GM12878 (cell line): Measurements from ENCODE around the gene CRBN. TPM values are rescaled to one million over a fixed set of nuclear protein-coding genes. Genes with fewer than 3 reads are reported as not detected.

Source experiments
- ATAC-seq: fragments of 200-7000 bp; cut with Tn5 transposase; 3 replicates; pipeline ENCODE4 v1.9.1; 2020; ENCODE audit warnings: mild to moderate bottlenecking, moderate library complexity
- BruUV-seq: library from RNA; stranded (reverse); fragments of 400-500 nt; replicated peaks from 2 replicates; lab custom pipeline; 2021; lab: Mats Ljungman, UMichigan
- CTCF ChIA-PET: fragments of 300-600 bp; sonication (Branson Sonifier 250); formaldehyde crosslinking; extraction: SDS; loops from one replicate; lab custom pipeline; 2021; ENCODE audit warnings: inconsistent platforms; lab: Yijun Ruan, JAX
- POLR2A ChIA-PET: fragments of 350-600 bp; formaldehyde crosslinking; extraction: SDS; loops from one replicate; lab custom pipeline; 2021; ENCODE audit warnings: inconsistent platforms; lab: Charles Lee
- RAD21 ChIA-PET: fragments of 300-600 bp; sonication (Branson Sonifier 250); formaldehyde crosslinking; loops from one replicate; lab custom pipeline; 2023; ENCODE audit warnings: antibody characterized with exemption; ENCODE audit not compliant: unreplicated experiment; lab: Charles Lee
- SMC1A ChIA-PET: fragments of 300-600 bp; sonication (Branson Sonifier 250); formaldehyde crosslinking; loops from one replicate; lab custom pipeline; 2023; ENCODE audit not compliant: unreplicated experiment, uncharacterized antibody; lab: Charles Lee
- DNase-seq: peaks from one replicate; pipeline ENCODE4 v3.0.0-alpha.2; 2011; ENCODE audit warnings: low read depth, low spot score
- FAIRE-seq: peaks from 3 replicates; lab custom pipeline; 2011; peaks lifted over from hg19 to GRCh38; lab: Jason Lieb, UNC
- H2AFZ ChIP-seq: 2 replicates; pipeline ENCODE4 v1.6.0; 2011; ENCODE audit warnings: low read depth, low read length, control low read depth; ENCODE audit not compliant: control insufficient read depth
- H3K27ac ChIP-seq: 2 replicates; pipeline ENCODE4 v1.5.1; 2011; ENCODE audit warnings: control low read depth; ENCODE audit not compliant: control insufficient read depth, insufficient read depth
- H3K27me3 ChIP-seq, 2 experiments: replicated peaks in 1 of 2; 2 replicates each; pipeline versions ENCODE4 v1.6.0 to v1.6.1; 2011; ENCODE audit warnings: low read length in 1 of 2; ENCODE audit not compliant: control insufficient read depth in 2 of 2, insufficient read depth in 2 of 2
- H3K36me3 ChIP-seq, 2 experiments: 2 replicates each; pipeline ENCODE4 v1.5.1; 2011; ENCODE audit warnings: low read length in 1 of 2; ENCODE audit not compliant: control insufficient read depth in 2 of 2, insufficient read depth in 2 of 2
- H3K4me1 ChIP-seq: 2 replicates; pipeline ENCODE4 v1.6.1; 2011; ENCODE audit warnings: mild to moderate bottlenecking, low read length, moderate library complexity, mixed read lengths; ENCODE audit not compliant: control insufficient read depth, insufficient read depth
- H3K4me2 ChIP-seq: 2 replicates; pipeline ENCODE4 v1.6.0; 2011; ENCODE audit warnings: control low read depth; ENCODE audit not compliant: control insufficient read depth, insufficient read depth
- H3K4me3 ChIP-seq: fragments of 200-600 bp; sonication (generic); 2 replicates; pipeline ENCODE4 v1.5.1; 2016
- H3K79me2 ChIP-seq: 2 replicates; pipeline ENCODE4 v1.6.0; 2011; ENCODE audit warnings: low read length; ENCODE audit not compliant: control insufficient read depth, insufficient read depth
- H3K9ac ChIP-seq: 2 replicates; pipeline ENCODE4 v1.8.0; 2011; ENCODE audit warnings: low read length, control low read depth, mixed read lengths; ENCODE audit not compliant: control insufficient read depth, insufficient read depth
- H3K9me3 ChIP-seq: replicated peaks from 3 replicates; pipeline ENCODE4 v1.5.1; 2011; ENCODE audit warnings: mild to moderate bottlenecking, low read length; ENCODE audit not compliant: control insufficient read depth, insufficient read depth
- H4K20me1 ChIP-seq: 2 replicates; pipeline ENCODE4 v1.6.0; 2011; ENCODE audit not compliant: control insufficient read depth, insufficient read depth
- ATF7 ChIP-seq: fragments of 450-650 bp; IDR thresholded peaks from 2 replicates; pipeline ENCODE4 v1.6.1; 2016; ENCODE audit warnings: low read depth, mild to moderate bottlenecking
- BACH1 ChIP-seq: fragments of 450-650 bp; IDR thresholded peaks from 2 replicates; pipeline ENCODE4 v1.6.1; 2017; ENCODE audit warnings: mild to moderate bottlenecking, borderline replicate concordance
- BMI1 ChIP-seq: fragments of 450-650 bp; IDR thresholded peaks from 2 replicates; pipeline ENCODE4 v1.6.1; 2016; ENCODE audit warnings: mild to moderate bottlenecking, moderate library complexity, borderline replicate concordance
- CHD4 ChIP-seq: fragments of 200-600 bp; sonication (generic); IDR thresholded peaks from 2 replicates; pipeline ENCODE4 v1.6.1; 2016; ENCODE audit warnings: mild to moderate bottlenecking
- DPF2 ChIP-seq: fragments of 450-650 bp; IDR thresholded peaks from 2 replicates; pipeline ENCODE4 v1.6.1; 2017; ENCODE audit warnings: mild to moderate bottlenecking
- EZH2 ChIP-seq: IDR thresholded peaks from 2 replicates; pipeline ENCODE4 v1.6.1; 2012; ENCODE audit warnings: low read depth, mild to moderate bottlenecking, control low read depth, inconsistent platforms, low read length, borderline replicate concordance; ENCODE audit not compliant: control insufficient read depth
- FOS ChIP-seq: IDR thresholded peaks from 3 replicates; pipeline ENCODE4 v1.6.1; 2011; ENCODE audit warnings: borderline replicate concordance; ENCODE audit not compliant: insufficient read length; ENCODE audit errors: extremely low read depth
- HDAC6 ChIP-seq: fragments of 200-600 bp; sonication (generic); IDR thresholded peaks from one replicate; pipeline ENCODE4 v1.8.0; 2017; ENCODE audit warnings: antibody characterized with exemption; ENCODE audit not compliant: unreplicated experiment
- HSF1 ChIP-seq: fragments of 150-350 bp; IDR thresholded peaks from 2 replicates; pipeline ENCODE4 v1.6.1; 2014; ENCODE audit warnings: mild to moderate bottlenecking, low read depth, low read length
- NR2F1 ChIP-seq: fragments of 450-650 bp; conservative IDR thresholded peaks from 2 replicates; pipeline ENCODE4 v1.6.1; 2017; ENCODE audit warnings: mild to moderate bottlenecking
- RELA ChIP-seq: fragments of 450-650 bp; IDR thresholded peaks from 2 replicates; pipeline ENCODE4 v1.8.0; 2014; ENCODE audit warnings: borderline replicate concordance; ENCODE audit not compliant: partially characterized antibody
- SMAD1 ChIP-seq: fragments of 450-650 bp; IDR thresholded peaks from 2 replicates; pipeline ENCODE4 v1.6.1; 2018; ENCODE audit warnings: mild to moderate bottlenecking, low read depth; ENCODE audit not compliant: partially characterized antibody
- SREBF1 ChIP-seq: IDR thresholded peaks from 2 replicates; pipeline ENCODE4 v1.6.1; 2012; ENCODE audit warnings: mild to moderate bottlenecking, low read length
- TCF12 ChIP-seq: IDR thresholded peaks from 2 replicates; pipeline ENCODE4 v1.6.1; 2011; ENCODE audit warnings: low read depth, mild to moderate bottlenecking, low read length
- TCF3 ChIP-seq: IDR thresholded peaks from 2 replicates; pipeline ENCODE4 v1.6.1; 2012; ENCODE audit warnings: low read depth, mild to moderate bottlenecking, low read length, borderline replicate concordance; ENCODE audit not compliant: insufficient read depth
- USF2 ChIP-seq: IDR thresholded peaks from 2 replicates; pipeline ENCODE4 v1.6.1; 2011; ENCODE audit warnings: low read depth, low read length, improper control_type of control experiment, borderline replicate concordance
- ZBTB40 ChIP-seq: fragments of 450-650 bp; IDR thresholded peaks from 2 replicates; pipeline ENCODE4 v1.6.1; 2016; ENCODE audit warnings: mild to moderate bottlenecking, moderate library complexity, borderline replicate concordance
- WGBS: methylation state at CpG from one replicate; pipeline ENCODE4 v1.1.6; 2016; ENCODE audit warnings: low lambda C conversion rate; ENCODE audit not compliant: insufficient replicate concordance, insufficient coverage; ENCODE audit errors: missing lambda C conversion rate; 5-methylcytosine and 5-hydroxymethylcytosine counted together
- in situ Hi-C: fragments of 300-500 bp; cut with MboI; formaldehyde crosslinking; loops from 9 replicates; pipeline ENCODE4 v1.14.3; 2018; ENCODE audit warnings: mixed read lengths
- intact Hi-C: fragments of 100-400 bp; cut with micrococcal nuclease; formaldehyde crosslinking; loops from one replicate; pipeline ENCODE4 v1.14.2; 2022; ENCODE audit not compliant: unreplicated experiment
- polyA plus RNA-seq, 11 experiments: library from polyadenylated mRNA; depleted of rRNA in 4 of 11; unstranded in 6 of 11; stranded (reverse) in 5 of 11; fragments of >200 nt; fragmentation: Nextera tagmentation in 4 of 11; fragmentation: Illumina TruSeq in 1 of 11; extraction: Ambion mirVana in 4 of 11; extraction: Trizol in 1 of 11; gene quantifications; 1 replicate in 1 of 11; 2 replicates in 10 of 11; pipeline versions ENCODE4 v1.2.1 to v1.2.3, GENCODE V29; 2011 to 2016; ENCODE audit warnings: inconsistent platforms in 2 of 11, missing spikeins in 2 of 11, low read depth in 1 of 11
- total RNA-seq, 4 experiments: library from RNA; depleted of rRNA in 3 of 4; stranded (reverse); fragments of >200 nt in 3 of 4; fragmentation: Illumina TruSeq in 1 of 4; extraction: Trizol in 1 of 4; gene quantifications; 2 replicates each; pipeline versions ENCODE4 v1.2.1 to v1.2.3, GENCODE V29; 2013 to 2021

Gene CRBN
- total and polyA plus RNA-seq, 10 of the 15 experiments (the other 5 are each of a cell fraction or from before 2014, with no cell fraction given) = 21.7 to 115 (median 35.8) TPM

- POLR2A ChIA-PET = no interaction called here
- H4K20me1 ChIP-seq = no peaks in the 10 kb centered on the region
- ATAC-seq = no peak
- DNase-seq = no peak
- SMC1A ChIA-PET = no interaction called here
- no peaks in the 10 kb centered on the region for H3K4me1 ChIP-seq
- RAD21 ChIA-PET = no interaction called here
- WGBS = 97% methylated on average over 8 of the region's 8 CpGs
- H3K9me3 ChIP-seq = no peaks in the 10 kb centered on the region; the same call in 2 of the 3 replicates
- H2AFZ ChIP-seq = no peak overlapping the region
- H3K4me3 ChIP-seq = no peak overlapping the region
- H3K9ac ChIP-seq = no peak overlapping the region
- in situ Hi-C loops = no loop called here
- CTCF ChIA-PET = interaction anchor here (1.7 kb wide), 1 partner anchor 22 kb away, joined by 6 read pairs; the partner anchor contains the start of gene CRBN
- BruUV-seq = no TSS peak
- intact Hi-C loops = no loop called here
- H3K27me3 ChIP-seq = no peaks in the 10 kb centered on the region
- no peak for FAIRE-seq
- H3K4me2 ChIP-seq = no peak overlapping the region
- peaks cover 2 to 5% of the 10 kb centered on the region in 2 experiments; a peak in 3 of 4 replicates for H3K36me3 ChIP-seq
- no peaks in the 10 kb centered on the region for H3K79me2 ChIP-seq
- H3K27ac ChIP-seq = no peak overlapping the region
- TF ChIP-seq BACH1 (no peak), USF2 (no peak), TCF12 (no peak), NR2F1 (no peak), SREBF1 (no peak), SMAD1 (no peak), HSF1 (no peak), BMI1 (no peak), ATF7 (no peak), TCF3 (no peak), FOS (no peak), HDAC6 (no peak), DPF2 (no peak), RELA (no peak), ZBTB40 (no peak), CHD4 (no peak), EZH2 (no peak)
Measured at GRCh38 chr3:3157484-3157883, 22.0 kb downstream of the CRBN start.
